Activated CD4-positive, alpha-beta T cell treated with anti-CD3 and anti-CD28 coated beads, Interleukin-2, amount 50 U/mL, for 48 hours (primary cell): Measurements from ENCODE around the gene THBS1.

Experiments
- DNase-seq, 2 experiments: peaks; one replicate each; pipeline ENCODE4 v3.0.0-alpha.2; 2020

Gene THBS1

DNA sequence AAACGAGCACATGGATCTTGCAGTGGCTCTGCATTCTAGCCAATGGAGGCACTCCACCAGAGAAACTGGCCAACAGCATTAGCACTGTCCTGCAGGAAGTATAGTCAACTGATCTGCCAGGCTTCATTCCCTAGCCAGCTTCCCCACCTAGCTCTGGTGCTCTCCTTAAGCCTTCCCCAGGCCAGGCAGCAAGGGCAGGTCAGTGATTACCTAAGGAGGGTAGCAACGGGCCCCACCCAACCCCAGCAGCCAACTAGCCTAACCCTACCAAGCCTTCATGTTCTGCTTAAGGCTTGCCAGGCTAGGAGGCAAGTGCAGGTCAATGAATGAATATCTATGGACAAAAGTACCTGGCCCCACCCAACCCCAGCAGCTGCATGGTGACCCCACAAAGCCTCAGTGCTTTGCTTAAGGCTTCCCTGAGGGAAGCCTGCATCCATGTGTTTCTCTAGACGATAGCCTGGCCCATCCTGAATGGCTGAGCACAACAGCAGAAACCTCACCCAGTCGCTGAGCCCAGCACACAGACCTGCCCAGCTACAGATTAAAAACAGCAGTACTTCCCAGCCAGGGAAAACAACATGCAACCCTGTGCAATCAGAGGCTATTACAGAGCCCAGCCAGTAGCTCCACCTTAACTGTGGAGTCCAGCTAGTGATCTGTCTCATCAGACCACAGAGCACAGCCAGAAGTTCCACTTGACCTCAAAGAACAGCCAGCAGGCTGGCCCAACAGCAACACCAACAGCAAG, 28.5 kb downstream of the THBS1 start:
- DNase-seq = no peak

DNA sequence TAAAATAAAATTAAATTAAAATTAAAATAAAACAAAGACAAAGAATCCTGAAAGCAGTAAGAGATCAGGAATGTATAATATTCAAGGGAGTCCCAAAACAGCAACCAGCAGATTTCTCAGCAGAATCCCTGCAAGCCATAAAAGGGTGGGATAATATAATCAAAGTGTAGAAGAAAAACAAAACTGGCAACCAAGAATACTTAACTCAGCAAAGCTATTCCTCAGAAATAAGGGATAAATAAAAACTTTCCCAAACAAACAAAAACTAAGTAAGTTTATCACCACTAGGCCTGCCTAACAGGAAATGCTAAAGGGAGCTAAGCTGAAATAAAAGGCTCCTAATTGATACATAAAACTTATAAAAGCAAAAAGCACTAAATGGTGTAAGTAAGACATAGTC, 29.8 kb downstream of the THBS1 start:
- no peak for DNase-seq

DNA sequence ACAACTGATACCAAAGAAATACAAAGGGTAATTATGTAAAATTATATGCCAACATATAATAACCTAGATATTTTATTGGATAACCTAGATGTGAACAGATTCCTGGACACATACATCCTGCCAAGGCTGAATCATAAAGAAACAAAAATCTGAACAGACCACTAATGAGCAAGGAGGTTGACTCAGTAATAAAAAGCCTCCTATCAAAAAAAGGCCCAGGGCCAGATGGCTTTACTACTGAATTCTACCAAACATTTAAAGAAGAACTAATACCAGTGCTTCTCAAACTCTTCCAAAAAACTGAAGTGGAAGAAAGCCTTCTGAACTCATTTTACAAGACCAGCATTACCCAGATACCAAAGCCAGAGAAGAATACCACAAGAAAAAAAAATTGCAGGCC, 32.4 kb downstream of the THBS1 start:
- DNase-seq = no peak

DNA sequence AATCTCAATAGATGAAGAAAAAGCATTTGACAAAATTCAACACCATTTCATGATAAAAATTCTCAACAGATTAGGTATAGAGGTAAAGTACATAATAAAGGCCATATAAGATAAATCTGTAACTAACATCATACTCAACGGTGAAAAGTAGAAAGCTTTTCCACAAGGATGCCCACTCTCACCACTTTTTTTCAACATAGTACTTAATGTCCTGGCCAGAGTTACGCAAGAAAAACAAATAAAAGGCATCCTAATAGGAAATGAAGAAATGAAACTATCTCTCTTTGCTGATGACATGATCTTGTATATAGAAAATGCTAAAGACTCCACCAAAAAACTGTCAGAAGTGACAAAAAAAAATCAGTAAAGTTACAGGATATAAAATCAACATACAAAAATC, 33.0 kb downstream of the THBS1 start:
- DNase-seq = no peak

DNA sequence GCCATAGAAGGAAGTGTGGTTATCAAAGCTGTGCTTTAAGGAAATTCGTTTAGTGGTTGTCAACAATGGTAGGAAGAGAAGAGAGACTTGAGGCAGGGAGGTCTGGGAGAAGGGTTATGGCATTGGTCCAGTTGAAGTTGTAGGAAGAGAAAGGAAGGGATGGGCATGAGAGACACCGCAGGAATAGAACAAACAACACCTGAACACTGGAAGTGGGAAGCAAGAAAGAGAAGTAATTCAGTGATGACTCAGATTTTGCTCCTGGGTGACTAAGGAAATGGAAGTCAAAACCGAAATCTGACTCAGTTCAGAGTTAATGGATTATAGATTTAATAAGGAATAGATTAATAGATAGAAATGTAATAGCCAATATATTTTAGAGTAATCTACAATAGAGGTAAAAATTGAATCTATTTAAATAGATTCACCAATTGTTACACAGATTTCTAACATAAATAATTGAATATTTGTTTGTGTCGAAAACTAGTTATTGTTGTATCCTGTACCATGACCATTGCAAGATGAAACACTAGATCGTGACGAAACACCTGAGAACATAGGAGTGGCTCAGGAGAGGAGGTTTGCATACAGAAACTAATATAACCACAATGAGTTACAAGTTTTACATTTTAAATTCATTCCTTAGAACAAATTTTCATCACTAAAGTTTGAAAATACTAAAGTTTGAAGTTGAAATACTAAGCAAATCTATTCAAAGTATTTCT, 36.0 kb downstream of the THBS1 start:
- no peak for DNase-seq

DNA sequence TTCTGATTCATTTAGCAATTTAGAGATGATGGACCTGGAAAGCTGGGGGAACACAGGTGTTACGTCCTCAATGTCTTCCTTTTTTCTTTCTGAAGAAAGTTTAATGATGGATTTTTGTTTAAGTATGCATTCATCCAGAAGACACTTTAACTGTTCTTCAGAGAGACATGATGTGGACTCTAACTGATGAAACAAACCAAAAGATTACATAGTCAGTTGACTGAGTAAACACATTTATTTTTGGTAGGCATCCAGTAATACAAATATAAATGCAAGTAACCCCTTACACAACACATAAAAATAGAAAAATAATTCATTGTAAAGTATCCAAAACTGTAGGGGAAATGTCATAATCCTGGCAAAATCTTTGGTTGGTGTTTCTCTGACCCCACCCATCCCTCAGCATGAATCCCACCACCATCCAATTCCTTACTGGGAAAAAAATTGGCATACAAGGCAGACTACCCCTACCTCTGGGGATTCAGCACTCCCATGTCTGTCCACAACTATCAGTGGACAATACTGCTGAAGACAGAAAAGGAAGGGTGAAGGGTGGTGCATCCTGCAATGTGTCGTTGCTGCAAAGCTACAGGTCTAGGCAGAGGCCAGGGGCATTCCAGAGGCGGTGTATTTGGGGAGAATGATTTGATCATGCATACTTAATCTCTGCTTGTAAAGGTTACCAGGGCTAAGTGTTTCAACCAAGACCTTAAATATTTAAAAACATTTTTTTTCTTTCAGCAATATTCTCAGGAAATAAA, 37.4 kb downstream of the THBS1 start:
- no peak for DNase-seq

DNA sequence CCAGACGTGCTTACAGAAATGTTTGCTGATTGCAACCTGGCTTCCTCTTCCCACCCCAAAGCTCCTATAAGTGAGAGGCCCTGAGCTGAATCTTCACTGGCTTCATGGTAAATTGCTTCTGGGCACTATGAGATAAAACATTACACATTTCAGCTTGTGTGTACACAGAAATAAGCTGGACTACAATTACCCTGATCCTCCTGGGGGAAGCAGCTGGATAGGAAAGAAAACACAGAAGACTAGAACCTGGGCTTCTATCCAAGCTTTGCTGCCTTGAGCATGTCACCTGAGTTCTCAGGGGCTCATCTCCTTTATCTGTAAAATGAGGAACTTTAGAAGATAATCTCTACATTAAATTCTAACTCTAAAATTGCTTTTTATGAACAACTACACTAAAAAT, 40.3 kb downstream of the THBS1 start:
- no peak for DNase-seq

DNA sequence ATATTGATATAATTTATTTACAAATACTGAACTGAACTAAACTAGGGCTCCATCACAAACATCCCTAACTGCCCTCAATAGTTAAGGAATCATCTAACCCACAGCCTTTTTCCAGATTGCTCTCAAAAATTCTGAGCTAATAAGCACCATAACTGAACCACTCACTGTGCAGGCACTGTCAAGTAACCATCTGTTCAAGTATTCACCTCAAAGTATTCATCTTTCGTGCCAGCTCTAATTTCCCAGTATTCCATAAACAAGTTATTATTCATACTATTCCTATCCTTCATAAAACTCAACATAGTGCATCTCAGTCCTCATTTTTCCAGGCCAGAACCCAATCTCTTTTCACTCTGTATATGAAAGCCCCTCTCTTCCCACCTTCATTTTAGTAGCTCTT, 41.1 kb downstream of the THBS1 start:
- no peak for DNase-seq

DNA sequence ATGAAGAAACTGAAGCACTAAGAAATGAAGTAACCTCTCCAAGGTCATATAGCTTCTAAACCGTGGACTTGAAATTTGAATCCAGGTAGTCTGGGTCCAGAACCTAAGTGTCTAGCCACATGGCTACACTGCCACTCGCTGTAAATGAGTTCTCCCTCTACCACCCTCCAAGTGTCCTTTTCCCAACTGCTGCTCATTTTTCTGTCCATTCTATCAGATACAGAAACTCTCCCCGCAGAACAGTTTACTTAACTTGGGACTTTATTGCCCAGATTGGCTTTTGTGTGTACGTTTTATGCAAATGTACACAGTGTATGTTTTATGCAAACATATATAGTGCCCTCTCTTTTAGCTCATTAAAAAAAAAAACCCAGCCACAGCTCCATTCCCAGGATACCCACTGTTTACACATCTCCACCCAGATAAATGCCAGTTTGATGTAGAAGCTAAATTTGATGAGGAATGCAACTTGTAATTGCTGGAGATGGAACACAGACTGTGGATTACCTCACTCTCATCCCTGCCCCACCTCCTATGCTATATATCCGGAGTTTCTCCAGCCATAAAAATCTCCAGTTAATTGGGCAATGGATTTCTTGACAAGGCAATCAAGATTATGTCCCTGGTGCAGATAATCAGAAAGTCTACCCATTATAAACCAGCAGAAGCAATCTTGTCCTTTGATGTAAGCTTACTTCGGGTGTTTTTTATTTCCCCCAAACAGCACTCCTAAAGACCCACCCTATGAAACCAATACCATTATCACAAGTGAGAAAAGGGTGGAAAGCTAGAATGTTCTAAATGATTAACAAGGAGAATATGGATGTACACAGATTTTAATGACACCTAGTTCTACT, 42.0 kb downstream of the THBS1 start:
- no peak for DNase-seq

DNA sequence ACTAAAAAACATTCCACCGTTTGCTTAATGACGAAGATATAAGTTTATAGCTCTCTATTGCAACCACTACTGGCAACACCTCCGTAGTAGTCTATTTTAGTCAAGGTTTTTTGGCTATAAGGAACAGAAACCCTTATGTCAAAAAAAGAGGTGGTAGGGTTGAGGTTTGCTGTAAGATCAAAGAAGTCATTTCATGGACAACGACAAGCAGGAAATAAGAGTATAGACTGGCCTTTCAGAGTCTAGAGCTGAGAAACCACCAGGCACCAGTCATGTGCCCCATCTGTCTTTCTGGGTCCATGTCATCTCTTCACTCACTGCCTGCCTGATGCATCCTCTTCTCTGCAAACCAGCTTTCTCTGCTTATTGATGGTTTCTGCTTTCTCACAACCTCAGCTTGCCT, 42.7 kb downstream of the THBS1 start:
- peak in 1 of 2 experiments; percentile 48 for DNase-seq

DNA sequence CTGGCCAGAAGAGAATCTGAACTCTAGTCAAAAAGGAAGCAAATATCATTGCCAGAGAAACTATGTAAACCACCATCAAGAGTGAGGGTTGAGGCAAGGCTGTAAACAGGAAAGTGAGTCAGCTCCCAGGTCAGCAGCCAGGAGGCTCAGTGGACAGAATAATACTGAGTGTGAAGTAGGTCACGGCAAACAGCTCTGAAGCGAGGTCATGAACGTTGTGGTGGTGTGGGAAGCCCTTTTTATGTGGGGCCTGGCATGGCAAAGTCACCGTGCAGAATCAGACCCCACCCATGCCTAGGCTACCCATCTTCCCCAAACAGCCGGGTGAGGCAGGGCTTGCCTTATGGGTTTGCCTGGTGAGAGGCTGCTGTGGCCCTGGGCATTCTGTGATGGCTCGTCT, 43.9 kb downstream of the THBS1 start:
- DNase-seq = peak; percentile 40 to 59

DNA sequence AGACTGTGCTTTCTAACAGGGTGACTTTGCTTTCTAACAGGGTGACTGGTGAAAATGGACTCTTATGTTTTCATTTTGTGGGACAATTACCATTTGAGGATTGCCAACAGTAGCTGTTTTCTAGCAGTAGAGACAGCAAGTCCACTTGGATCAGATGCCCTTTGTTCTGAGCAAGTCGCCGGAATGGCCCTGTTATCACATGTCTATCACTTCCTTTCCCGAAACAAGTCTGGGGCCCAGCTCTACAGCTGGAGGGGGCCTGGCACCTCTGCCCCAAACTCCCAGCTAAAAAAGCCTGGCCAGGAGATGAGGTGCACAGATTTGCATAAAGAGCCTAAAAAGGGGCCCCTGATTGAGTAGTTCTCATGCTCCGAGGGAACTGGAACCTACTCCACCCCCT, 44.6 kb downstream of the THBS1 start:
- no peak for DNase-seq

DNA sequence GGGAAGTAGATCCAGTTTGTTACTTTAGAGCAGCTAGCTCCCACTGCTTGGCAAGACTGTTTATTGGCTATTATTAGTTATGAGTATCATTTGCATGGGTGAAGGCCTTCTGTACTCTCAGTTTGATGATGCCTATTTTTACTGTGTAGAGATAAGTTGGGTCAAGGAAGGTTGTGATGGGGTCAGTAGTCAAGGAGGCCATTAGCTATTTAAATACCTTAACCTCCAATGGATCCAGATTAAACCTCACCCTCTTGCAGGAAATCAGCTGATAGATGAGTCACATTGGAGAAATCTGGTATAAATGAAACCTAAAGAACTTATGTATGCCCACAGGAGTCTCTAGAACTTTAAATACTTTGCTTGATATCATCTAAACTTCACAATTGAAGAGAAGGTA, 45.0 kb downstream of the THBS1 start:
- DNase-seq = no peak

DNA sequence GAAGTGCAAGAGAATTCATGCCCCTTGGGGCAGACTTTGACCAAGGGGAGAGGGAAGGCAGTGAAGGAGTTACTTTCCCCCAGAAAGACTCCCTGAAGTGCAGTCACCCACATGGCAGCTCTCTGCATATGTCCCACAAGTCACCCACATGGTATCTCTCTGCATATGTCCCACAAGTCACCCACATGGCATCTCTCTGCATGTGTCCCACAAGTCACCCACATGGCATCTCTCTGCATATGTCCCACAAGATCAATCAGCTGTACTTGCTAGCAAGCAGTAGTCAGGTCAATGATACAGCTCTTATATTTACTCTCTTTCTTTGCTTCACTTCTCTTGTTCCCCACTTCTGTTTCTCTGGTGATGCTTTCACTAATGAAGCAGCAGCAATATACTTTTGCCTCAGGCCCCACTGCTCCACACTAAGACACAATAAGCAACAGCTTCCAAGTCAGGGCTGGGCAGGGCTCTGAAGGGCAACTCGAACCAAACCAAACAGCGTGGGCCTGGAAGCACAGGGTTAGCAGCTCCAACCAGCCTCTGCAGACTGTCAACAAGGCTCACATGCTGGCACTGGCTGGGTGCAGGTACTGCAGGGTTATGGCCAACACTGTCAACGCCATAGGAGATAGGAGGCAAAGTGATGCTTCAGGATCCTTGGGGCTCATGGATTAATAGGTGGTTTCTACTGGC, 46.7 kb downstream of the THBS1 start:
- no peak for DNase-seq

DNA sequence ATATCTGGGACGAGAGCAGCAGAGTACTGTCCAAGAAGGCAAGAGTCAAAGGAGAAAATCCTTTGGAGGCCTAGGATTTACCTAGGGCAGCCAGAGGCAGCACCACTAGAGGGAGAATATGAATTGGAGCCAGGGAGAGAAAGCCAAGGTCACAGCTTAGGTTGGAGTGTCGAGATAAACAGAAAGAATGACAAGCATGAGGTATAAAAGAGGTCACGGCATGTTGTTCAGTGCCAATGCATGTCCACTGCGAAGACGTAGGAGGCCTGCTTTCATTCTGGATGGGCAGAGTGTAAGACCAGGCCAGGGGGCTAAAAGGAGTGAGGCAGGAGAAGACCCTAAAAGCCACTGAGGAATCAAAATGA, 47.2 kb downstream of the THBS1 start:
- DNase-seq = no peak

DNA sequence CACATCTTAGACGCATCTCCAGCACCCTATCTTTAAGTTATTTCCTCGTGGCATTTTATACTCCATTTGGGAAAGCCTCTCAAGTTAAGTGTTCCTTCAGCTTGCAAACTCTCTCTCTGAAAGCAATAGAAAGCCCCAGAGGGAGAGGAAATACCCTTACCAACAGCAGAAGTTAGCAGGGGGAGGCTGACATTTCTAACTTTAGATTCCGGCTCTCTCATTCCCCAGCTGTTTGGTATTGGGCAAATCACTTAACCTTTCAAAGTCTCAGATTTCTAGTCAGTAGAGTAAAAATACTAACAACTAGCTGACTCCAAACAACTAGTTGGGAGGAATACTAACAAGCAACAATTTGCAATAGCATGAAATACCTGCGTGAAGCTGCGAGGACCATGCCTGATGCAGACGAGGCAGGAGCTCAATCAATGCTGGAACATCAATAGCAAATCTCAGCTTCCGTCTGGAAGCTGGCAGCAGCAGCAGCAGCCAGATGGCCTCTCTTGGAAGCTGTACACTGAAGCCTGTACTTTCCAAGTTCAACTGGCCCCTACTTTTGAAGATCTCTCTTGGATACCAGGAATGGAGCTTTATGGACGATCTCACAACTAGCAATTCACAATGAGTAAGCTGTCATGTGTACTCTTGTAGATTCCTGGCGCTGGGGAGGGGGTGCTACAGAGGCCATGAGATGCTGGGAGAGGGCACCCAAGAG, 47.8 kb downstream of the THBS1 start:
- DNase-seq = no peak

DNA sequence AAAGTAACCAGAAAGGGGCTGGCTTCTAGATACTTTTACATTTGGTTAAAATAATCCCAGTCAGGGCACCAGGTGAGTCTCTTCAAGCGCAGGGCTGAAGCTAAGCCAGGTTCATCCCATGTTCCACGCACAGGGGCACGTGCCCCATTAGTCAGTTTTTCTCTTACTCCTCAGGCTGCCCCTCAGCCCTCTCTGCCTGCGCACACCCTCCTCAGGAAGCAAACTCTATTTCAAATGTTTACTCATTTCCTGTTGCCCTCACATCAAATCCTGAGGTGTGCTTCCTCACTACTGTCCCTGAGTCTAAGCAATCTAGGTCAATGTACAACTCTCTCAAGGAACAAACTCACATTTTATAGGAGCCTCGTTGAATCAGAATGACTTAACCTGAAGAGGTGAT, 48.5 kb downstream of the THBS1 start:
- peak; percentile 46 to 62 for DNase-seq

DNA sequence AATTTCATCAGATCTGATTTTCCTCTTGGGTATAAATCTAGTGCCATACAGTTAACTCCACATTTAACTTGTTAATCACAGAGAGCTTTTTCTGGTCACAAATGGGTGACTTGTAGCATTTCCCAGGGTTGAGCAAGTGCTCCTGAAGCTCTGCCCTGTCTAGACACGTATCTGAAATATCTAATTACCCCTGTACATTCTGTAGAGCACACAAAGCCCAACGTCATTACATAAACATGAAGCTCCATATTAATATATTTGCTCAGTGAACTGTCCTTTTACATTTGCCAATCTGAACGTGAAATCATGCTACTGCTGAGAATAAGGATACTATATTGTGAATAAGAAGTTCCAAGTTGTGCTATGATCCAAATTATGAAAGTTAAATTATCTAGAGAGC, 49.0 kb downstream of the THBS1 start:
- no peak for DNase-seq

DNA sequence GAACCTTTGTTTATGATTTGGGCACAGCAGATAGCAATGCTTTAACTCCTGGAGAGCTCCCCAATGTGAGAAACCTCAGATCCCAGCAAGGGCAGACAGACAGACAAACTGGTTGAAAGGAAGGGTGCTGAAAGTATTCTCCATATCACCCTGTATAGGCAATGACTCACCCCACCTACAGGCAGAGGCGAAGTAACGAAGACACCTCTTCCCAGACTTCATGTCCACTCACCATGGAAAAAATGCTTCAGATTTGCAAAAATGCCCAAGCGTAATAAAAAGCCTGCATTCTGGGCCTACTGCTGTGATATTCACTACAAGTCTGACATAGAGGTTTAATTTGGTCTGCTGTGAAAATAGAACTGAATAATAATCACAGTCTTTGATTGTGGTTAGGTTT, 50.5 kb downstream of the THBS1 start:
- DNase-seq = no peak

DNA sequence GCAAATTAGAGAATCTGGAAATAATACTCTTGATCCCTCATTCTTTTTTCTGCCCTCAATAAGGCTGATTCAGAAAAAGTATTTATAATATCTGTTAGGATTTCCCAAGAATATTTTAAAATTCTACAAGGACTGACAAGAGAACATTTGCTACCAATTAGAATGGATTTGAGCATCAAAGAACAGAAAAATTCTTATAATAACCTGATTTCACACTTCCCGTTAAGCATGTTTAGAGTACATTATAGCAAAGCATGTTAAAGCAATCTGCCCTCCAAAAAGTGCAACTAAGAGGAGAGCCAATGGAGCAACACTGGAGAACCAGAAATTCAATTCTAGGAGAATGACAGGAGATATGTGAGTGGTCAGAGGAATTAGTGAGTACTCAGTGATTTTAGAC, 57.2 kb downstream of the THBS1 start:
- DNase-seq = no peak

DNA sequence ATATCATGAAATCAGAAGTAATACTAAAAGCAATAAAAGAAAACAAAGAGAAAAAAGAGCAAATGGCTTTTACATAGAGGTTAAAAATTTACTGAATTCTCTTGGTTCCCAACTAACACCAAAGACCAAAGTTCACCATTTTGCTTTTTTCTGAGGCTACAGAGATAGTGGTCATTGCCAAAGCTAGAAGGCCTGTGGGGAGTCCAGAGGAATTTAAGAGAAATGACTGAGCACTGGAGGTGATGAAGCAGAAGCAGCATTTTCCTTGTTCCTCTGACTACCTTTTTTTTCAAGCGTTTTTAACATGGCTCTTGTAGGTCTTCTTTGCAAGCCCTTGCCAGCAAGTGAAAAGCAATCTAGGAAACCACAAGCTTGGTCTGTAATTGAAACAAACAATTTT, 58.2 kb downstream of the THBS1 start:
- DNase-seq = no peak

DNA sequence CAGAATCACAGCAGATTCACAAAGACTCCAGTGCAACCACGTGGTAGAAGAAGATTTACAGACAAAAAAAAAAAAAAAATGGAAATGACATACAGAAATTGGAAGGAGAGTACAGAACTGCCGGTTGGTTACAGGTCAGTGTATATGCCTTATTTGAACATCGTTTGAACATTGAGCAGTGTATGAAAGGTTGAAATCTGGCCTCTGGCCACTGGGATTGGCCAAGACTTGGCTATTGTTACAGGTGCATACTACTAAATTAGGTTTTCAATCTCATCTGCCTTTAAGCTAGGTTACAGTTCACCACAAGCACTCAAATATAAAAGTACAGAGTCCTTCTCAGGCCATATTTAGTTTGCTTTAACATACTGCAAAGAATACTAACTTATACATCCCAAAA, 59.8 kb downstream of the THBS1 start:
- no peak for DNase-seq
